ENCODE measurements around the gene ATXN1.

GRCh38 chr6:16472349-16473069, 288.8 kb downstream of the ATXN1 start:
- TF ChIP-seq RELA (CRISPR knock-in tag; IDR thresholded peaks at IDR 0.05; ENCODE audit: borderline replicate concordance) (no peak), PREB (CRISPR knock-in tag; IDR thresholded peaks at IDR 0.05; ENCODE audit: borderline replicate concordance) (no peak), IRF1 (CRISPR knock-in tag; IDR thresholded peaks at IDR 0.05) (no peak), MAX (CRISPR knock-in tag; IDR thresholded peaks at IDR 0.05) (no peak), FOXP4 (CRISPR knock-in tag; IDR thresholded peaks at IDR 0.05) (no peak), CTCF (IDR thresholded peaks at IDR 0.05) (no peak), CREB1 (CRISPR knock-in tag; IDR thresholded peaks at IDR 0.05) (no peak), MLX (CRISPR knock-in tag; IDR thresholded peaks at IDR 0.05) (no peak), FOXJ3 (CRISPR knock-in tag; IDR thresholded peaks at IDR 0.05; ENCODE audit: borderline replicate concordance) (no peak)

All from WTC11 (cell line).